OCI-LY3 (cell line): Measurements from ENCODE around the gene PDZRN3.

Source experiments
- EZH2phosphoT487 ChIP-seq: fragments of 200-600 bp; shearing (Covaris generic); IDR thresholded peaks from 2 replicates; pipeline ENCODE4 v1.6.1; 2018; ENCODE audit warnings: antibody characterized with exemption, mixed run types, low read depth
- TF ChIP-seq, protein P1 (sequence below): fragments of 200-600, 300-600 bp; sonication (generic); IDR thresholded peaks from 2 replicates; pipeline ENCODE4 v1.5.1; 2014; ENCODE audit warnings: antibody characterized with exemption, low read length, low read depth

DNA sequence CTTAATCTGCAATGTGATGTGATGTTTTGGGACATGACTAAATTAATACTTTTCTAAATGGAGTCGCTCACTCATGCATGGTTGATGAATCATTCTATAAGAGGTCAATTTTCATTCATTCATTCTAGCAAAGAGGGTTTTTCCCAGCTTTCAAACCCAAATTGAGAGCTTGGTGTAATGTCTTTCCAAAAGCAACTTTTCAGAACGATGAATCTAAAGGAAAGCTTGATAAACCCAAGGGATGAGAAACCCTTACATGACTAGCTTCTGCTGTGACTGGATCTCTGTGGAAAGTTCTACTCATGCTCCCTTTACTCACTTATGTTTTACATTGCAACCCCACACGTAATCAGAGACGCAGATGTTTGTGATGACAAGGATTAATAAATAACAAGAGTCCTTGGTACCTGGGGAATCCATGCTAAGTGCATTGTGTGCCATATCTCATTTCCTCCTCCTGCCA, 47.7 kb downstream of the PDZRN3 start:
- TF ChIP-seq EZH2phosphoT487, result no peak
- TF ChIP-seq, protein P1, sequence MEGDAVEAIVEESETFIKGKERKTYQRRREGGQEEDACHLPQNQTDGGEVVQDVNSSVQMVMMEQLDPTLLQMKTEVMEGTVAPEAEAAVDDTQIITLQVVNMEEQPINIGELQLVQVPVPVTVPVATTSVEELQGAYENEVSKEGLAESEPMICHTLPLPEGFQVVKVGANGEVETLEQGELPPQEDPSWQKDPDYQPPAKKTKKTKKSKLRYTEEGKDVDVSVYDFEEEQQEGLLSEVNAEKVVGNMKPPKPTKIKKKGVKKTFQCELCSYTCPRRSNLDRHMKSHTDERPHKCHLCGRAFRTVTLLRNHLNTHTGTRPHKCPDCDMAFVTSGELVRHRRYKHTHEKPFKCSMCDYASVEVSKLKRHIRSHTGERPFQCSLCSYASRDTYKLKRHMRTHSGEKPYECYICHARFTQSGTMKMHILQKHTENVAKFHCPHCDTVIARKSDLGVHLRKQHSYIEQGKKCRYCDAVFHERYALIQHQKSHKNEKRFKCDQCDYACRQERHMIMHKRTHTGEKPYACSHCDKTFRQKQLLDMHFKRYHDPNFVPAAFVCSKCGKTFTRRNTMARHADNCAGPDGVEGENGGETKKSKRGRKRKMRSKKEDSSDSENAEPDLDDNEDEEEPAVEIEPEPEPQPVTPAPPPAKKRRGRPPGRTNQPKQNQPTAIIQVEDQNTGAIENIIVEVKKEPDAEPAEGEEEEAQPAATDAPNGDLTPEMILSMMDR, result no peak
